DOHH2 (cell line): ENCODE results near the gene STX1B.

ENCODE experiments used
- EZH2phosphoT487 ChIP-seq: fragments of 200-600 bp; sonication (generic); IDR thresholded peaks from 2 replicates; pipeline ENCODE4 v1.6.1; 2017; ENCODE audit warnings: borderline replicate concordance, mild to moderate bottlenecking, antibody characterized with exemption, low read length, moderate library complexity, mixed read lengths
- TF ChIP-seq, protein P1 (sequence below): fragments of 200-600 bp; sonication (generic); IDR thresholded peaks from one replicate; pipeline ENCODE4 v1.5.1; 2014; ENCODE audit warnings: antibody characterized with exemption, mild to moderate bottlenecking, low read depth, low read length; ENCODE audit not compliant: poor library complexity, severe bottlenecking

- no peak for TF ChIP-seq EZH2phosphoT487
- TF ChIP-seq, protein P1, sequence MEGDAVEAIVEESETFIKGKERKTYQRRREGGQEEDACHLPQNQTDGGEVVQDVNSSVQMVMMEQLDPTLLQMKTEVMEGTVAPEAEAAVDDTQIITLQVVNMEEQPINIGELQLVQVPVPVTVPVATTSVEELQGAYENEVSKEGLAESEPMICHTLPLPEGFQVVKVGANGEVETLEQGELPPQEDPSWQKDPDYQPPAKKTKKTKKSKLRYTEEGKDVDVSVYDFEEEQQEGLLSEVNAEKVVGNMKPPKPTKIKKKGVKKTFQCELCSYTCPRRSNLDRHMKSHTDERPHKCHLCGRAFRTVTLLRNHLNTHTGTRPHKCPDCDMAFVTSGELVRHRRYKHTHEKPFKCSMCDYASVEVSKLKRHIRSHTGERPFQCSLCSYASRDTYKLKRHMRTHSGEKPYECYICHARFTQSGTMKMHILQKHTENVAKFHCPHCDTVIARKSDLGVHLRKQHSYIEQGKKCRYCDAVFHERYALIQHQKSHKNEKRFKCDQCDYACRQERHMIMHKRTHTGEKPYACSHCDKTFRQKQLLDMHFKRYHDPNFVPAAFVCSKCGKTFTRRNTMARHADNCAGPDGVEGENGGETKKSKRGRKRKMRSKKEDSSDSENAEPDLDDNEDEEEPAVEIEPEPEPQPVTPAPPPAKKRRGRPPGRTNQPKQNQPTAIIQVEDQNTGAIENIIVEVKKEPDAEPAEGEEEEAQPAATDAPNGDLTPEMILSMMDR = no peak
Observed at GRCh38 chr16:30965436-30965835, 45.0 kb downstream of the STX1B start.
